LoVo (cell line): ENCODE measurements around the gene NACA2.

Experiments used
- DNase-seq: peaks from one replicate; pipeline ENCODE4 v3.0.0-alpha.2; 2016; ENCODE audit warnings: low spot score

Gene NACA2

GRCh38 chr17:61545335-61545938 is 45.6 kb downstream of the NACA2 start:
- DNase-seq, result no peak

- no peak for DNase-seq
Measured at GRCh38 chr17:61543786-61544415, 47.1 kb downstream of the NACA2 start.

GRCh38 chr17:61542027-61542426 is 49.0 kb downstream of the NACA2 start:
- DNase-seq, result no peak

- DNase-seq, result no peak
Measured at GRCh38 chr17:61540874-61541273, 50.1 kb downstream of the NACA2 start.
